ELR (cell line): Measurements from ENCODE around the gene PHF21A.
"Not testable (repeated sequence)": the region's sequence is repeated elsewhere in the genome, so short reads cannot be mapped to it uniquely, and the experiment has no call there.

ENCODE experiments used
- DNase-seq: peaks from one replicate; pipeline ENCODE4 v3.0.0-alpha.2; 2015; ENCODE audit warnings: low read depth

Gene PHF21A

DNA sequence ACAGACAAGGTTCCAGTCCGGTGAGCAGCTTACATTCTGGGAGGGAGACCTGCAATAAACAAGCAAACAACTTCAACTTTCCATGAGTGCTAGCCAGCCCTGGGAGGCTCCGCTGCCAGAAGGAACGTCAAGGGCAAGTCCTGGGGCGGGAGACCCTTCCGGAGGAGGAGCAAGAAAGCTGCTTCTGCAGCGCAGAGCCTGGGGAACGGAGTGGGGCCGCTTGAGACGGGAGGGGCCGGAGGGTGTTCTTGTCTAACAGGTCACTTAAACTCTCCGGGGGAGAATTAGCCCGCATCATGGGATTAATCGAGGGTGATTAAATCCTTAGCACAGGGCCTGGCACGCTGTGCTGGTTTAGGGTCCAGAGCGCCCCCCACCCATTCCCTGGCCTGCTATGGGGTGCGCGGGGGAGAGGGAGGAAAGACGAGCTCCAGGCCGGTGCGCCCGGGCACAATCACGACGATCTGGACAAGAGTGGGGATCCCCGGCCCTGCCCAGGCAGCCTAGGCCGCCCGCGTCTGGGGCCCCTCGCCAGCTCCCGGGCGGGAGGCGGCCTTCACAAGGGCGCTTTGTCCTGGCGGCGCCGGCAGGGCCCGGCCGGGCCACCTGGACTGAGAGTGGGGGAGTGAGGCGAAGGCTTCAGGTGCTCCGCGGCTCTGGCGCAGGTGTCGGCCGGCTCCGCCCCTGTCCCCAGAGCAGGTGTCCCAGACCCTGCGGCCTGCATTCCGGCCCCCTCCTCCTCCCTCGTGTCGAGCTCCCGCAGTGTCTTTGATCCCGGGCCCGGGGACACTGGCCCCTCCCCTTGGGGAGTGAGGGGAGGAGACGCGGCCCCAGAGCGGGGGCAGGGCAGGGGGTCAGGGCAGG is 199.5 kb downstream of the PHF21A start:
- no peak for DNase-seq

GRCh38 chr11:45920531-45921477 is 200.4 kb downstream of the PHF21A start:
- no peak for DNase-seq

DNA sequence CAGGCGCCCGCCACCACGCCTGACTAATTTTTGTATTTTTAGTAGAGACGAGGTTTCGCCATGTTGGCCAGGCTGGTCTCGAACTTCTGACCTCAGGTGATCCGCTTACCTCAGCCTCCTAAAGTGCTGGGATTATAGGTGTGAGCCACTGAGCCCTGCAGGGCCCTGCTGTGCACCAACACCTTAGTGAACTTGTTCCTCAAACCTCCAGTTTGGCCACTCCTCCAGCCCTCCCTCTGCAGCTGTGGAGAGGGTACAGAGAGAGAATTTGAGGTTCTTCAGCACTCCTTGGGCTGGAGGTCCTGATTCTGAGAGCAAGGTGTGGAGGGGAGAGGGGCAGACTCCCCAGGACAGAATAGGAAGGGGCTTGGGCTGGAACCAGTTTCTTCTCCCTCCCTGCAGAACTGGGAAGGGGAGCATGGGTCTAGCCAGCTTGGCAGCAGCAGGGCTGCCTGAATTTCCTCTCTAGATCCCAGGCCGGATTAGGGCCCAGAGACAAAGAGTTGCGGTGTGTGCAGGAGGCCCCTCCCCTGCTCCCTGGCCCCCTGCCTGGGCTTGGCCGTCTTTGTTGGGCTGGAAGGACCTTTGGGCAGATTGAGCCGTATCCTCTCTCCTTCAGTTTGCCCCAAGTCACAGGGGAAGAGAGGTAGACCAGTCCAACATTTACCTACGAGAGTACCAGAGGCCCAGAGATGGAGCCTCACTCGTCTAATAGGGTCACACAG is 201.3 kb downstream of the PHF21A start:
- DNase-seq: no peak

DNA sequence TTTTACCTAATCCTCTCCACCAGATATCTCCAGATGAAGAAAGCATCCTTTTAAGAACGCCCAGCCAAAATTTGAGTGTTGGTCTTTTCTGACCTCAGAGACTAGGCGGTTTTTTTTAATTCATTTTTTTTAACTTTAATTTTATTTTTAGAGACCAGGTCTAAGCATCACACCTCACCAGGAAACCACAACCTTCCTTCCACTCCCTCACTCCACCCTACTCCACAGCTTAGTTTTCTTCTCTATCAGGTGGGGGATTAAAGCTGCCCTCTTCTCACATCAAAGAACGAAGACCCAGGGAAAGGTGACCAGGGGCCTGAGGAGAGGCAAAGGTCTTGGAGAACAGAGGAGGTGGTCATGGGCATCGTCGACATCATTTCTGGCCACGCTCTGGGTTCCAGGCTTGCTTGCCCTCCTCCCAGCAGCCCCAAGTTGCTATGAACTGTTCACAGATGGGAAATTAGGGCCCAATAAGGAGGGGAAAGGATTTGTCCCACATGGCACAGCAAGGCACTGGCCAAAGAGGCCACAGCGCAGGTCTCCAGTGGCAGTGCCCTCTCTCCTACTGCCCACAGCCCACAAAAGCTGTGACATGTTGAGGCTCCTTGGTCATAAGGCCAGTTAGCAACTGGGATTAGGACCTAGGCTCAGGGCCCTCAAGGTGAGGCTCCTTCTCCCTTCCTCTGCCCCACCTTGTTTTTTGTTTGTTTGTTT is 202.1 kb downstream of the PHF21A start:
- no peak for DNase-seq

DNA sequence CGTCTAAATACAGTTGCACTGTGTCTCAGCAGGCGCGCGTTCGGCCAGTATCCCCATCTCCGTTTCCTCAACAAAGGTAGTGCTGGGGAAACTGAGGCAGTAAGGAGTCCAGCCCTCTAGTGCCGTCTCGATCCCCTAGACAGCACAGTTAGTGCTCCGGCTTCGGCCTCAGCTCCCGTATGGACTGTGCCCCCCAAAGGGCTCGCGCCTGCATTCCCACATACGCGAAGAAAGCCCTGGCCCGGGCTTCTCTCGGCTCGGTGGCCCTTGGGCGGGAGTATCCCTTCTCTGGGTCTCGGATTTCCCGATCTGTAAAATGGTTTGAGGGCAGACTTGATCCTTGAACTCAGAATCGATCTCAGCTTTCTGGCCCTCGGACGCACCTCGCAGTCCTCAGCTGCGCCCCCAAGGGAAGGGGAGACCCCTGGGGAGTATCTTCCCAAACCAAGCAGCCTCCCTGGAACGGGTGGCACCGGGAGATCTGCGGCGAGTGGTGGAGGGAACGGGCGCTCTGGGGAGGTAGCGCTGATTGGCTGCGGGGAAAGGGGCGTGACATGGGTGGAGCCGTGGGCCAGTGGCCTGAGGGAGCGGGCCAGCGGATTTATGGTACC is 202.8 kb downstream of the PHF21A start:
- peak; percentile 82 for DNase-seq

DNA sequence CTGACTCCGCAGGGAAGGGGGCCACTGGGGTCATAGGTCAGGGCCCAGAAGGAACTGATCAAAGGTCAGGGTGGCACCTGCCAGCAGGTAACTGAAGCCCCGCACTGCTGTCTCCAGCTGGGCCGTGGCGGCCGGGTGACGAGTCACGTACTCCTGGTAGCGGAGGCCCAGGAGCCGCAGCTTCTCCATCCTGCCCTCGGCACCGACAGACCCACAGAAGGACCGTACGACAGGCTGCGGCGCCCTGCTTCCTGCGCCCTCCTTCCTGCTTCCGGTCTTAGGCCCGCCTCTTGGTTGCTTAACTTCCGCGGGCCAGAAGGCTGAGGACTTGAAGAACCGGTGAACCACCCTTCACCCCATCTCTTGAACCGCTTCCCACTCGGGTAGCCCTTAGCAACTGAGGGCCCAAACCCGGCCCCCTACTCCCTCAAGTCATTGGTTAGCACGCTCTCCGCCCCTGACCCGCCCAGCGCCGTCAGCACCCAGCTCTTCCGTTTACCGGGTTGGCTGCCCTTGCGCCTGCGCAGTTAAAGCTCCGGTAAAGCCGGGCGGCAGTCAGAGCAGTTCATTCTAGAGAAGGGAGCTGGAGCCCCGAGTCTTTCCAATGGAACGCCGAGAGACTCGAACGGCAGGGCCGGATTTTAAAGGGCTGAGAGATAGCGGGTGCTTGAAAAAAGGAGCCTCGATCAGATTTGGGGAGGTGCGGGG is 203.5 kb downstream of the PHF21A start, which contains the start of gene PEX16:
Gene PEX16 (minus strand): TSS at position 255 of the 708 bp plus-strand sequence. CDS start 66 bp downstream, at position 189.
- DNase-seq: peak; percentile 99

GRCh38 chr11:45917286-45917622 is 204.0 kb downstream of the PHF21A start:
- DNase-seq: no peak

DNA sequence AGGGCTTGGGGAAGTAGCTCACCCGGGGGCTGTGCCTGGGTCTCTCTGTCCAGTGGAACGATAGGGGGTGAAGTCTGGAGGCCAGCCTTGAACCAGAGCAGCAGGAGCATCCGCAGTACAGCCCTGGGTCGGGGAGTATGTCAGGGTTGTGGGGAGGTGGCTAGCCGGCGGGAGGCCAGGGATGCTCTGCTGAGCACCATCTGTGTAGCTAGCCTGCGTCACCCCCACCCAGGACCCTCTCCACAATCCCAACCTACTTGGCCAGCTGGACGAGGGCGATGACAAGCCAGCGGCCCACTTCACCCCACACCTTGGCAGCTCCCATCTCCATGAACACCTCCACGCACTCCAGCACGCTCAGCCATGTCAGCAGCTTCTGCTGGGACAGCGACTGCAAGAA is 205.8 kb downstream of the PHF21A start:
- no peak for DNase-seq

GRCh38 chr11:45913942-45914635 is 207.2 kb downstream of the PHF21A start:
- DNase-seq: no peak

GRCh38 chr11:45913514-45913913 is 207.7 kb downstream of the PHF21A start:
- DNase-seq: no peak

GRCh38 chr11:45910623-45911022 is 210.6 kb downstream of the PHF21A start:
- no peak for DNase-seq

GRCh38 chr11:45909594-45910475 is 211.4 kb downstream of the PHF21A start:
- DNase-seq: no peak

- no peak for DNase-seq
These were observed 213.3 kb downstream of the PHF21A start for GRCh38 chr11:45907911-45908370.

DNA sequence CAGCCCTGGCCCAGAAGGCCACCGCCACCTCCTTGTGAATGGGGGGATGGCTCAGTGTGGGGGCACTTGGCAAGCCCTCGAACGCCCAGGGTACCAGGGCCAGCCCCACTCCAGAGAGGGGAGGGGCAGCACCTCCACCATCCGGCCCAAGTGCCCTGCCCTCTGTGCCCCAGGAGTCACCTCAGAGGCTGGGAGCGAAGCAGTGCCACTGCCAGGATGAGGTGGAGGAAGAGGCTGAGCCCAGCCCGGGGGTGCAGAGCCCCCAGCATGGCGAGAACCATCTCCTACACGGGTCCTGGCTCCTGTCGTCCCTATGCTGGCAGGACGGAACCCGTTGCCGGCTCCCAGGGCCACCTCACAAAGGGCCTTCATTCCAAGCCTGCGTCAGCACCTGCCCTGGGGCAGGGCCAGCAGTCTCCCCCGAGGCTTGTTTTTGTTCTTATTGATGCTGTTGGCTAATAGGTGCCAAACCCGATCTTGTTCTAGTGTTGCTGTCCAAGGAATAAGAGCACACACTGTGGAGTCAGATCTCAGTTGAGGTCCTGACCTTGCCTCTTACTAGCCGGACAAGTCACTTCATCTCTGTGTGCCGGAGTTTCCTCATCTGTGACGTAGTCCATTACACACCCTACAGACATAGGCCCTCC is 214.2 kb downstream of the PHF21A start, which contains the start of gene FREY1:
Gene FREY1 (minus strand): TSS at position 307 of the 647 bp plus-strand sequence. CDS start 26 bp downstream, at position 281.
- DNase-seq: peak; percentile 25

GRCh38 chr11:45906096-45906682 is 215.1 kb downstream of the PHF21A start:
- DNase-seq: no peak

DNA sequence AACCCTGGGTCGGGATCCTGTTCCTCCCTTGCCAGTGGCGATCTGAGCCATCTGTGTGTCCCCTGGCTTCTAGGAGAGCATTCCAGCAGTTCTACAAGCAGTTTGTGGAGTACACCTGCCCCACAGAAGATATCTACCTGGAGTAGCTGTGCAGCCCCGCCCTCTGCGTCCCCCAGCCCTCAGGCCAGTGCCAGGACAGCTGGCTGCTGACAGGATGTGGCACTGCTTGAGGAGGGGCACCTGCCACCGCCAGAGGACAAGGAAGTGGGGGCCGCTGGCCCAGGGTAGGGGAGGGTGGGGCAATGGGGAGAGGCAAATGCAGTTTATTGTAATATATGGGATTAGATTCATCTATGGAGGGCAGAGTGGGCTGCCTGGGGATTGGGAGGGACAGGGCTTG is 215.7 kb downstream of the PHF21A start:
- not testable (repeated sequence) for DNase-seq

DNA sequence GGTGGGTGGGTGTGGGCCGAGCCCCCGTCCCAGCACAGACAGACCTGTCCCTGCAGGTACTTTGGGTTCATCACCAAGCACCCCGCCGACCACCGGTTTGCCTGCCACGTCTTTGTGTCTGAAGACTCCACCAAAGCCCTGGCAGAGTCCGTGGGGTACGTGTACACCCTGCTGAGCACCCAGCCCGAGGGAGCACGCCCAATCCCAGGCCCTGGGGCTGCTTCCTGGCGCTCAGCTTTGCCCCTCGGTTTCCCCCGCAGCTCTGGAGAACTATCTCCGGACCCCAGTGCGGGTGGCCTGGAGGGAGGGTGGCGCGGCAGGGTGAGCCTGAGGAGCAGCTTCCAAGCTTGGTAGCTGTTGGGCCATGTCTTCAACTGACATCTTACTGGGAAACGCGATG is 216.2 kb downstream of the PHF21A start:
- no peak for DNase-seq
